Measurements from ENCODE around the gene UNC79.

UNC79 gene

GRCh38 chr14:93733231-93733630, 302.5 kb downstream of the UNC79 start:
- no peak for DNase-seq

- no peak for DNase-seq
Measured at GRCh38 chr14:93733631-93734030, 302.9 kb downstream of the UNC79 start.

GRCh38 chr14:93734086-93734822, 303.5 kb downstream of the UNC79 start:
- no peak for DNase-seq

- no peak for DNase-seq
Measured at GRCh38 chr14:93735206-93735605, 304.5 kb downstream of the UNC79 start.

- DNase-seq, result no peak
Measured at GRCh38 chr14:93736378-93737014, 305.8 kb downstream of the UNC79 start.

- DNase-seq, result no peak
Measured at GRCh38 chr14:93737634-93738033, 306.9 kb downstream of the UNC79 start.

GRCh38 chr14:93741556-93742230, 311.0 kb downstream of the UNC79 start:
- DNase-seq, result no peak

GRCh38 chr14:93742761-93743160, 312.0 kb downstream of the UNC79 start:
- DNase-seq, result no peak

GRCh38 chr14:93743270-93744060, 312.7 kb downstream of the UNC79 start:
- no peak for DNase-seq

GRCh38 chr14:93744176-93744575, 313.4 kb downstream of the UNC79 start:
- DNase-seq, result no peak

GRCh38 chr14:93744876-93745275, 314.1 kb downstream of the UNC79 start:
- DNase-seq, result no peak

- DNase-seq, result no peak
Measured at GRCh38 chr14:93745603-93746273, 315.0 kb downstream of the UNC79 start.

GRCh38 chr14:93747102-93747501, 316.4 kb downstream of the UNC79 start:
- DNase-seq, result no peak

- no peak for DNase-seq
Measured at GRCh38 chr14:93747560-93747959, 316.8 kb downstream of the UNC79 start.

GRCh38 chr14:93748208-93749075, 317.7 kb downstream of the UNC79 start:
- no peak for DNase-seq

GRCh38 chr14:93749076-93749420, 318.3 kb downstream of the UNC79 start:
- DNase-seq, result no peak

- no peak for DNase-seq
Measured at GRCh38 chr14:93751946-93752655, 321.4 kb downstream of the UNC79 start.

- DNase-seq, result no peak
Measured at GRCh38 chr14:93752980-93753561, 322.3 kb downstream of the UNC79 start.

- DNase-seq, result no peak
Measured at GRCh38 chr14:93753647-93754046, 322.9 kb downstream of the UNC79 start.

GRCh38 chr14:93757206-93757605, 326.5 kb downstream of the UNC79 start:
- no peak for DNase-seq
